C4-2B (cell line): ENCODE data around the gene NEDD4L.

Experiments
- H3K27ac ChIP-seq: fragments of 450-650 bp; 2 replicates; pipeline ENCODE4 v1.5.1; 2017
- CTCF ChIP-seq: fragments of 450-650 bp; conservative IDR thresholded peaks from 2 replicates; pipeline ENCODE4 v1.5.1; 2017; ENCODE audit warnings: mild to moderate bottlenecking
- ZFX ChIP-seq: fragments of 450-650 bp; IDR thresholded peaks from 2 replicates; pipeline ENCODE4 v1.6.1; 2017

NEDD4L gene

GRCh38 chr18:58364876-58365528 lies 321.0 kb downstream of the NEDD4L start:
- no peak for TF ChIP-seq ZFX
- no peak for TF ChIP-seq CTCF
- H3K27ac ChIP-seq, result no peak overlapping the region

- TF ChIP-seq CTCF, result no peak
- no peak for TF ChIP-seq ZFX
- H3K27ac ChIP-seq, result no peak overlapping the region
Measured at GRCh38 chr18:58367425-58368140, 323.6 kb downstream of the NEDD4L start.

- H3K27ac ChIP-seq, result no peak overlapping the region
- no peak for TF ChIP-seq CTCF
- TF ChIP-seq ZFX, result no peak
Measured at GRCh38 chr18:58369616-58370015, 325.6 kb downstream of the NEDD4L start.

GRCh38 chr18:58370038-58370580 lies 326.1 kb downstream of the NEDD4L start:
- no peak for TF ChIP-seq CTCF
- no peak for TF ChIP-seq ZFX
- H3K27ac ChIP-seq, result no peak overlapping the region

GRCh38 chr18:58370612-58371011 lies 326.6 kb downstream of the NEDD4L start:
- no peak for TF ChIP-seq CTCF
- no peak for TF ChIP-seq ZFX
- no peak overlapping the region for H3K27ac ChIP-seq

- H3K27ac ChIP-seq, result no peak overlapping the region
Measured at GRCh38 chr18:58373481-58373880, 329.5 kb downstream of the NEDD4L start.

More at GRCh38 chr18:58373481-58373880, 329.5 kb downstream of the NEDD4L start:
- no peak for TF ChIP-seq CTCF
- TF ChIP-seq ZFX, result no peak
